ENCODE results near the gene PFDN4. TPM values are rescaled to one million over a fixed set of nuclear protein-coding genes. Genes with fewer than 3 reads are reported as not detected.

PFDN4 gene
- total RNA-seq, 1 experiment from 2014 or later = 61.8 TPM

DNA sequence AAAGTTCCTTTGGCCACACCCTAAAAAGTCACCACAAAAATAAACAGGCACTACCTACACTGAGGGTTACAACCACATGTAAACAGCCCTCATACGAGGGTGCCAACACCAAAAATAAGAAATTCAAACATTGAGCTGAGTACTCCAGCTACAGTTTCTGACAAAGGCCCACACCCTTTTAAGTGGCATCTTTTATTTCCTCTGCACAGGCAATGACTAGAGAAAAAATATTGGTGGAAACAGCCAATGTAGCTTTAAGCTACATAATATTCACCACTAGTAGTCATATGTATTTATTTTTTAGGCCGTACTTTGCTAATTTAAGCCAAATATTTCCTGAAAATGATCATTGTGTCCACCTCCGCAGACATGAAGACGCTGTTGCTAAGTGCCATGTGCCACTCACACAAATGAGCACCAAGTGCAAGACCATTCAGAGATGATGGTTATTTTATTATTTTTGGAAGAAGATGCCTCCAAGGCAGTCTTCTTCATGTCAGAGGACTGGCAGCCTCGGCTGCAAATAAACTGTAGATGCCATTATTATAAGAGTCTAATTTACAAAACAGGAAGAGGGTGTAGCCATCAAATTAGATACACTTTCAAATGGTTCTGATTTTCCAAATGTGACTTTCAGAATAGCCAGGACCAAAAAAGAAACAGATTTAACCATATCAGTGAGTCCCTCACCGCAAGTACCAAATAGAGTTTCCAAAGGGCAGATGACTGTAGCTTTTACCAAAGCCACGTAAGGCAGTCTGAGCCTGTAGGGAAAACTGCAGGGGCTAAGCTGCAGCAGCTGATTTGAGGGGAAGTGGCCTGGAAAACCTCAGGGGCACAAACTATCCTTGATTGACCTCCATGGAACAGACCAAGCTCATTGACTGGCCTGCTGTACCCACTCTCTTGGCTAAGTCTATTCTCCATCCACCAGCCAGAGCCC lies 47.6 kb upstream of the PFDN4 start:
- H3K36me3 Mint-ChIP-seq (ENCODE audit: insufficient read depth, unreplicated experiment) = peaks cover 99% of the 10 kb centered on the region
- TF ChIP-seq, protein P1, sequence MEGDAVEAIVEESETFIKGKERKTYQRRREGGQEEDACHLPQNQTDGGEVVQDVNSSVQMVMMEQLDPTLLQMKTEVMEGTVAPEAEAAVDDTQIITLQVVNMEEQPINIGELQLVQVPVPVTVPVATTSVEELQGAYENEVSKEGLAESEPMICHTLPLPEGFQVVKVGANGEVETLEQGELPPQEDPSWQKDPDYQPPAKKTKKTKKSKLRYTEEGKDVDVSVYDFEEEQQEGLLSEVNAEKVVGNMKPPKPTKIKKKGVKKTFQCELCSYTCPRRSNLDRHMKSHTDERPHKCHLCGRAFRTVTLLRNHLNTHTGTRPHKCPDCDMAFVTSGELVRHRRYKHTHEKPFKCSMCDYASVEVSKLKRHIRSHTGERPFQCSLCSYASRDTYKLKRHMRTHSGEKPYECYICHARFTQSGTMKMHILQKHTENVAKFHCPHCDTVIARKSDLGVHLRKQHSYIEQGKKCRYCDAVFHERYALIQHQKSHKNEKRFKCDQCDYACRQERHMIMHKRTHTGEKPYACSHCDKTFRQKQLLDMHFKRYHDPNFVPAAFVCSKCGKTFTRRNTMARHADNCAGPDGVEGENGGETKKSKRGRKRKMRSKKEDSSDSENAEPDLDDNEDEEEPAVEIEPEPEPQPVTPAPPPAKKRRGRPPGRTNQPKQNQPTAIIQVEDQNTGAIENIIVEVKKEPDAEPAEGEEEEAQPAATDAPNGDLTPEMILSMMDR (IDR thresholded peaks at IDR 0.05; ENCODE audit: unreplicated experiment) = no peak
- H3K27ac Mint-ChIP-seq (ENCODE audit: unreplicated experiment) = peak overlapping the region; percentile 92
- CTCF ChIA-PET = interaction anchor here (0.7 to 1.2 kb wide), 2 partner anchors 10 to 27 kb away, joined by 3 read pairs; no protein-coding TSS in a partner anchor
- no peaks in the 10 kb centered on the region for H3K27me3 Mint-ChIP-seq (ENCODE audit: unreplicated experiment)
- peak overlapping the region; percentile 19 for H3K4me3 Mint-ChIP-seq (ENCODE audit: low read depth, unreplicated experiment)
- no peaks in the 10 kb centered on the region for H3K9me3 Mint-ChIP-seq (ENCODE audit: low read depth, unreplicated experiment)
- no peak for DNase-seq
- H3K4me1 Mint-ChIP-seq (ENCODE audit: low read depth, unreplicated experiment) = peaks cover 50% of the 10 kb centered on the region
- intact Hi-C loops (cut with micrococcal nuclease; ENCODE audit: unreplicated experiment) = no loop called here
- BruUV-seq (replicated peaks) = no TSS peak

DNA sequence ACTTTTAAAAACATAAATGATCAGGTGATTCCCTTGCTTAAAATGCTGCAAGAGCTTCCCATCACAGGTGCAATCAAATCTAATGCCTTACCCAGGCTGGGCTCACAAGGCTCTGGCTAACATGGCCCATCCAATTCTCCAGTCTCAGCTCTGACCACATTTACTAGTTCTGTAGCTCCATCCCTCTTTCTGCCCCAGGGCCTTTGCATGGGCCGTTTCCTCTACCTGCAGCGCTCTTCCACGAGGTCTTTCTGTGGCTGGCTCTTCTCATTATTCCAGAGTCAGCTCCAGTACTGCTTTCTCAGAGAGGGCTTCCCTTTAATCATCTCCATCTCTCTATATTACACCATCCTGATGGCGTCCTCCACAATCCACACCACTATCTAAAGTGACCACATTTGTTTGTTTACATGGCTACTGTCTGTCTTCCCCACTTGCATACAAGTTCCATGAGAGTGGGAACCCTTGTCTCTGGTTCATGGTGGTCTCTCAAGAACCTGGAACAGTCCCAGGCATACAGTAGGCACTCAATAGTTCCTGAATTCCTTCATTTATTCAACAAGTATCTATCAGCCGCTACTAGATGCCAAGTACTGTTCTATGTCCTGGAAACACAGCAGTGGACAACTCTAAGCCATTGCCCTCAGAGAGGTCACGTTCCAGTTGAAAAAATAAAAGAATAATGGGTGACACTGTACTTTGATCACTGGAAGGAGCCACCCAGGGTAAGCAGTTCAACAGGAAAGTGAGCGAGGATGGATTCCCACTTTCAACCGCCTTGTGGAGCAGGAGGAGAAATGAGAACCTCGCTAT lies 46.7 kb upstream of the PFDN4 start:
- no peak for DNase-seq
- BruUV-seq (replicated peaks) = no TSS peak
- Mint-ChIP-seq H3K36me3 (ENCODE audit: insufficient read depth, unreplicated experiment) (peaks cover 99% of the 10 kb centered on the region), H3K27ac (ENCODE audit: unreplicated experiment) (peak overlapping the region; percentile 92), H3K4me1 (ENCODE audit: low read depth, unreplicated experiment) (peaks cover 51% of the 10 kb centered on the region), H3K27me3 (ENCODE audit: unreplicated experiment) (no peaks in the 10 kb centered on the region), H3K9me3 (ENCODE audit: low read depth, unreplicated experiment) (no peaks in the 10 kb centered on the region), H3K4me3 (ENCODE audit: low read depth, unreplicated experiment) (peak overlapping the region; percentile 19)
- CTCF ChIA-PET = no interaction called here
- intact Hi-C loops (cut with micrococcal nuclease; ENCODE audit: unreplicated experiment) = no loop called here
- TF ChIP-seq, protein P1 (IDR thresholded peaks at IDR 0.05; ENCODE audit: unreplicated experiment) = no peak

DNA sequence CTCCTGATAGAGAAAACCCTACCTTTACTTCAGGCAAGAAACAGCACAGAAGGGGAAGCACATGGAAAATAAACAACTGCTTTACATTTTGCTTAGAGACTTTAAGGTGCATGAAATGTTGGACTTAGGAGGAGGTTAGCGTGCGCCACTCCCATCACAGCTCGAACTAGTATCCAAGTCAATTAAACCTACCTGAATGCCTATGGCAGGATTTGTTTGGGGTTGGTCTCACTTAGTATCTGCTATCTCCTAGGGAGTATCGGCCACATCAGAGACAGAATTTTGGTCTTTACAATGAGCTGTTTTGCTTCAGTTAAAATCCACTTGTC lies 46.1 kb upstream of the PFDN4 start:
- TF ChIP-seq, protein P1 (IDR thresholded peaks at IDR 0.05; ENCODE audit: unreplicated experiment) = no peak

DNA sequence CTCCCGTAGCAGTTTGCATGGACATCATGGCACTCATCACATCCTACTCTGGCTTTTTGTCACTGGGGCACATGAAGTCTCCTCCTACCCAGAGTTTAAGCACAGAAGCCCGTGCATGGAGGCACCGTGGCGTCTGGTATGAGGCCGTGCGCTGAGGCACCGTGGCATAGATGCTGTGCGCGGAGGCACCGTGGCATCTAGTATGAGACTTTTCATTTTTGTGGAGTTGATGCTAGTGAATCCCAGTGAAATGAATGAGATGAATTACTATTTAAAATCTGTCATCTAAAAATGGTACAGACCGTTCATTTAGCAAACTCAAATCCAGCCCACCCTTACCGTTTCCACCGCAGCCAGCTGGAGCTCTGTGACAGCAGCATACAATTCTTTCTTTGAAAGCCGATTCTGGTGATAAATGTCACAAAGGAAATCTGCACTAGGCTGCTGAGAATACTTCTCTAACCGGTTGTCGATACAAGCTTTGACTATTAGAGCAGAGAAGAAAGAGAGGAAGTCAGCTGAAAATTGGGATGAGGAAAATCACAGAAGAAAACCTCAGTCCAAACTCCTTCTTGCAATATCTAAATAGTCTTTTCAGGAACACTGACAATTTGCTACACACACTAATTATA lies 45.4 kb upstream of the PFDN4 start:
- no peak overlapping the region for H3K4me3 Mint-ChIP-seq (ENCODE audit: low read depth, unreplicated experiment)
- no TSS peak for BruUV-seq (replicated peaks)
- peak overlapping the region; percentile 55 for H3K27ac Mint-ChIP-seq (ENCODE audit: unreplicated experiment)
- H3K27me3 Mint-ChIP-seq (ENCODE audit: unreplicated experiment) = no peaks in the 10 kb centered on the region
- intact Hi-C loops (cut with micrococcal nuclease; ENCODE audit: unreplicated experiment) = no loop called here
- H3K36me3 Mint-ChIP-seq (ENCODE audit: insufficient read depth, unreplicated experiment) = peaks cover 99% of the 10 kb centered on the region
- peaks cover 52% of the 10 kb centered on the region for H3K4me1 Mint-ChIP-seq (ENCODE audit: low read depth, unreplicated experiment)
- TF ChIP-seq, protein P1 (IDR thresholded peaks at IDR 0.05; ENCODE audit: unreplicated experiment) = no peak
- no peak for DNase-seq
- CTCF ChIA-PET = interaction anchor here (1.1 kb wide), 1 partner anchor 9 kb away, joined by 3 read pairs; no protein-coding TSS in a partner anchor
- H3K9me3 Mint-ChIP-seq (ENCODE audit: low read depth, unreplicated experiment) = no peaks in the 10 kb centered on the region

More for the DNA sequence above, 46.1 kb upstream of the PFDN4 start:
- Mint-ChIP-seq H3K36me3 (ENCODE audit: insufficient read depth, unreplicated experiment) (peaks cover 99% of the 10 kb centered on the region), H3K9me3 (ENCODE audit: low read depth, unreplicated experiment) (no peaks in the 10 kb centered on the region), H3K27me3 (ENCODE audit: unreplicated experiment) (no peaks in the 10 kb centered on the region), H3K4me3 (ENCODE audit: low read depth, unreplicated experiment) (peak overlapping the region; percentile 19), H3K27ac (ENCODE audit: unreplicated experiment) (peak overlapping the region; percentile 92), H3K4me1 (ENCODE audit: low read depth, unreplicated experiment) (peaks cover 51% of the 10 kb centered on the region)
- intact Hi-C loops (cut with micrococcal nuclease; ENCODE audit: unreplicated experiment) = no loop called here
- DNase-seq = no peak
- no TSS peak for BruUV-seq (replicated peaks)
- CTCF ChIA-PET = no interaction called here
